Liver (tissue), 3 donors: Measurements from ENCODE around the gene MED12L.

Experiments
- ATF3 ChIP-seq: IDR thresholded peaks from 2 replicates; pipeline ENCODE4 v1.6.1; 2016; ENCODE audit warnings: antibody characterized with exemption
- CTCF ChIP-seq: fragments of 150-350 bp; IDR thresholded peaks from 2 replicates; pipeline ENCODE4 v1.5.1; 2017; ENCODE audit warnings: improper control_type of control experiment, low read depth, low read length; ENCODE audit not compliant: missing input control
- EGR1 ChIP-seq, 2 donors: IDR thresholded peaks; 2 replicates each; pipeline ENCODE4 v1.6.1; 2016 to 2018; ENCODE audit warnings: antibody characterized with exemption in 2 of 2, low read depth in 2 of 2
- FOXA1 ChIP-seq: IDR thresholded peaks from 2 replicates; pipeline ENCODE4 v1.6.1; 2016; ENCODE audit warnings: antibody characterized with exemption
- GABPA ChIP-seq, 2 donors: IDR thresholded peaks in 1 of 2; conservative IDR thresholded peaks in 1 of 2; 2 replicates each; pipeline ENCODE4 v1.6.1; 2016; ENCODE audit warnings: antibody characterized with exemption in 2 of 2, mild to moderate bottlenecking in 1 of 2, moderate library complexity in 1 of 2
- JUND ChIP-seq, 2 donors: IDR thresholded peaks; 2 replicates each; pipeline ENCODE4 v1.6.1; 2016; ENCODE audit warnings: antibody characterized with exemption in 2 of 2
- MAX ChIP-seq: IDR thresholded peaks from 2 replicates; pipeline ENCODE4 v1.6.1; 2016; ENCODE audit warnings: antibody characterized with exemption
- RAD21 ChIP-seq, 2 donors: IDR thresholded peaks; 2 replicates each; pipeline ENCODE4 v1.6.1; 2016; ENCODE audit warnings: antibody characterized with exemption in 2 of 2, mild to moderate bottlenecking in 2 of 2
- REST ChIP-seq: IDR thresholded peaks from 2 replicates; pipeline ENCODE4 v1.6.1; 2016; ENCODE audit warnings: antibody characterized with exemption, mild to moderate bottlenecking
- RXRA ChIP-seq, 2 donors: IDR thresholded peaks; 2 replicates each; pipeline ENCODE4 v1.6.1; 2017 to 2018; ENCODE audit warnings: antibody characterized with exemption in 2 of 2, mild to moderate bottlenecking in 1 of 2
- SP1 ChIP-seq: IDR thresholded peaks from 2 replicates; pipeline ENCODE4 v1.6.1; 2018; ENCODE audit warnings: antibody characterized with exemption, mild to moderate bottlenecking
- TAF1 ChIP-seq: conservative IDR thresholded peaks from 2 replicates; pipeline ENCODE4 v1.6.1; 2016; ENCODE audit warnings: antibody characterized with exemption, mild to moderate bottlenecking
- ZBTB33 ChIP-seq: IDR thresholded peaks from 2 replicates; pipeline ENCODE4 v1.6.1; 2016; ENCODE audit warnings: antibody characterized with exemption
- donor health status: healthy.
- donor health status: healthy.

- TF ChIP-seq CTCF (no peak), REST (no peak), RXRA (IDR thresholded peaks at IDR 0.05) (no peak), RAD21 (IDR thresholded peaks at IDR 0.05) (no peak), FOXA1 (no peak), GABPA (IDR thresholded peaks at IDR 0.05 in 1 of 2, conservative IDR thresholded peaks at IDR 0.05 in 1 of 2) (no peak), ZBTB33 (no peak), MAX (no peak), SP1 (no peak), TAF1 (no peak), ATF3 (no peak), EGR1 (IDR thresholded peaks at IDR 0.05; ENCODE audit: low read depth in 2 of 2) (no peak), JUND (IDR thresholded peaks at IDR 0.05) (no peak)
Observed at GRCh38 chr3:151119188-151119587, 33.7 kb downstream of the MED12L start.
